ENCODE data around the gene CIB2. TPM values are rescaled to one million over a fixed set of nuclear protein-coding genes. Genes with fewer than 3 reads are reported as not detected.

The CIB2 gene
- total RNA-seq, 1 donor from 2014 or later, result 3.7 TPM

- ChIA-PET POLR2A (no interaction called here), CTCF (no interaction called here)
- Mint-ChIP-seq H3K9me3 (no peaks in the 10 kb centered on the region), H3K4me1 (peaks cover 22% of the 10 kb centered on the region), H3K27me3 (no peaks in the 10 kb centered on the region), H3K4me3 (no peak overlapping the region), H3K36me3 (ENCODE audit: low read depth) (peaks cover 3% of the 10 kb centered on the region), H3K27ac (no peak overlapping the region)
- DNase-seq, result no peak
- TF ChIP-seq CTCF (IDR thresholded peaks at IDR 0.05), result no peak
- ATAC-seq (ENCODE audit: low read depth), result no peak
- intact Hi-C loops (cut with micrococcal nuclease), result loop anchor here (2.0 kb wide), 1 partner anchor 15 kb away; no protein-coding TSS in a partner anchor
Measured at GRCh38 chr15:78072080-78072892, 59.0 kb downstream of the CIB2 start.

- peak overlapping the region; percentile 18 for H3K27ac Mint-ChIP-seq
- TF ChIP-seq CTCF (IDR thresholded peaks at IDR 0.05), result no peak
- no peak overlapping the region for H3K4me3 Mint-ChIP-seq
- no peak for ATAC-seq (ENCODE audit: low read depth)
- H3K27me3 Mint-ChIP-seq, result no peaks in the 10 kb centered on the region
- ChIA-PET POLR2A (interaction anchor here (0.6 kb wide), 1 partner anchor 77 kb away, joined by 4 read pairs; no protein-coding TSS in a partner anchor), CTCF (no interaction called here)
- no peaks in the 10 kb centered on the region for H3K36me3 Mint-ChIP-seq (ENCODE audit: low read depth)
- H3K9me3 Mint-ChIP-seq, result no peaks in the 10 kb centered on the region
- H3K4me1 Mint-ChIP-seq, result peaks cover 18% of the 10 kb centered on the region
- intact Hi-C loops (cut with micrococcal nuclease), result no loop called here
- DNase-seq, result no peak
Measured at GRCh38 chr15:78071383-78071782, 59.9 kb downstream of the CIB2 start.

DNA sequence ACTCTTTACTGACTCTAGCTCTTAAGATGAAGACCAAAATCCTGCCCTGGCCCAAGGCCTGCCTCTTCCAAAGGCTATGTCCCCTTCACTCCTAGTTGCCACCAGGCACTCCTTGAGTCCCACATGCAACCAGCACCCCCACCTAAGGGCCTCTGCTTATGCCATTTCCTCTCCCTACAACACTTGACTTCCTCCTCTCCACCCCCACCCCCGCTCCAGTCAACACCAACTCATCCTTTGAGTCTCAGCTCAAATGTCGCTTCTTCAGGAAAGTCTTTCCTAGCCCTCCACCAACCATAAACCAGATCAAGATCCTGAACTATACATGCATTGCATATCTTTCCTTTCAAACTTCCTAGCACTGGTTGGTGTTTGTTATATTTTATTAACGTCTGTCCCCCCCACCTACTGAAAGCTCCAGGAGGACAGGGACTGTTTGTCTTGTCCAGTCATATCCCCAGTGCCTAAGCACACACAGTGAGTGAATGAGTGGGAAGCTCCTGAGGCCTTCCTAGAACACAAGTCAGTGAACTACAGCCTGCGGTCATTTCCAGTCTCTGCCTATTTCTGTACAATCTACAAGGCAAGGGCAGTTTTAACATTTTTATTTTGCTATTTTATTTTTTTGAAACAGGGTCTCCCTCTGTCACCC, 61.1 kb downstream of the CIB2 start:
- Mint-ChIP-seq H3K36me3 (ENCODE audit: low read depth) (no peaks in the 10 kb centered on the region), H3K27ac (peak overlapping the region; percentile 57), H3K4me1 (peaks cover 7% of the 10 kb centered on the region), H3K9me3 (no peaks in the 10 kb centered on the region), H3K27me3 (no peaks in the 10 kb centered on the region), H3K4me3 (peak overlapping the region; percentile 47)
- POLR2A ChIA-PET, result interaction anchor here (0.6 kb wide), 4 partner anchors 9 to 367 kb away, joined by 5 to 8 read pairs (median 5); no protein-coding TSS in a partner anchor
- ATAC-seq (ENCODE audit: low read depth), result no peak
- DNase-seq, result no peak
- intact Hi-C loops (cut with micrococcal nuclease), result no loop called here
- no peak for TF ChIP-seq CTCF (IDR thresholded peaks at IDR 0.05)
- CTCF ChIA-PET, result interaction anchor here (1.2 to 1.5 kb wide), 3 partner anchors 14 to 60 kb away, joined by 3 to 6 read pairs (median 3); no protein-coding TSS in a partner anchor

GRCh38 chr15:78069462-78070029, 61.7 kb downstream of the CIB2 start:
- no peaks in the 10 kb centered on the region for H3K9me3 Mint-ChIP-seq
- ATAC-seq (ENCODE audit: low read depth), result no peak
- TF ChIP-seq CTCF (IDR thresholded peaks at IDR 0.05), result no peak
- intact Hi-C loops (cut with micrococcal nuclease), result loop anchor here (2.0 to 5.0 kb wide), 2 partner anchors 37 to 77 kb away; no protein-coding TSS in a partner anchor
- peaks cover 7% of the 10 kb centered on the region for H3K4me1 Mint-ChIP-seq
- ChIA-PET POLR2A (interaction anchor here (1.0 kb wide), 1 partner anchor 8 kb away, joined by 4 read pairs; the partner anchor contains the start of gene TBC1D2B), CTCF (interaction anchor here (1.0 to 1.5 kb wide), 4 partner anchors 13 to 59 kb away, joined by 3 to 6 read pairs (median 3); no protein-coding TSS in a partner anchor)
- DNase-seq, result no peak
- no peaks in the 10 kb centered on the region for H3K27me3 Mint-ChIP-seq
- H3K36me3 Mint-ChIP-seq (ENCODE audit: low read depth), result no peaks in the 10 kb centered on the region
- peak overlapping the region; percentile 47 for H3K4me3 Mint-ChIP-seq
- peak overlapping the region; percentile 57 for H3K27ac Mint-ChIP-seq

All from activated B cell treated with CpG ODN at 0.5 μM for 24 hours (primary cell).